ENCODE measurements around the gene ATP6V1G1. TPM values are rescaled to one million over a fixed set of nuclear protein-coding genes. Genes with fewer than 3 reads are reported as not detected.

The ATP6V1G1 gene
- polyA plus RNA-seq, 1 experiment = 89.2 TPM

GRCh38 chr9:114580609-114581193 lies 6.9 kb upstream of the ATP6V1G1 start:
- CTCF ChIA-PET = interaction anchor here (0.7 kb wide), 1 partner anchor 144 kb away, joined by 3 read pairs; no protein-coding TSS in a partner anchor

DNA sequence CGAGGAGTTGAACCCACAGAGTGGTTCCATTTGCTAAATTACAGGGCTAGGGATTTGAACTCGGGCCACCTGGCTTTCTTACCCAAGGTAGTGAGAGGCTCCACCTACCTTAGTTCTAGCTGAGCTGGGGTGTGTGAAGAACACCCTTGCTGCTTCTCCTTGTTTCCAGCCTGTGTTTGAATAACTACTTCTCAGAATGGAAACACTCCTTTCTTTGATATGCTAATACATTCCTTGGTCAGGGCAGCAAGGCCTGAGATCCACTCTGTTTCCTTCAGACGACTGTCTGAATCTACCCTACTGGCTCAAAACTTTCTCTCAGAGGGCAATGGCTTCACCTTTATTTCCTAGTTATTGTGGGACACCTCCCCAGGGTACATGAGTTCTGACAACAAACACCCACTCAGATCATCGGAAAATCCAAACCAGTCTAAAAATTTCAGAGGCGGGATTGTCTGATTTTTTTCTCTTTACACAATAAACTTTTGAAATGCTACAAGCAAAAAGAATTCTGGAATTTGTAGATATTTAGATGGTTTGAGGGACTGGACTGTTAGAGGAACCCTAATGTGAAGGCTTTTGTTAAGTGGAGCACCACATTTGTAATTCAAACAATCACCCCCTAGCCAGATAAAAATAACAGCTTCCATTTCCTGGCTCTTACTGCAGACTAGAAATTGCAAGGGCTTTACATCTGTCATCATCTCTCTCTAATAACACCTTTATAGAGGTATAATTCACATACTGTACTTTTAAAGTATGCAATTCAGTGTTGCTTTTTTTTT lies 4.0 kb upstream of the ATP6V1G1 start:
- POLR2A ChIA-PET = no interaction called here
- no peak overlapping the region for H3K4me3 ChIP-seq (ENCODE audit: low read depth, low read length)
- TF ChIP-seq, protein P1, sequence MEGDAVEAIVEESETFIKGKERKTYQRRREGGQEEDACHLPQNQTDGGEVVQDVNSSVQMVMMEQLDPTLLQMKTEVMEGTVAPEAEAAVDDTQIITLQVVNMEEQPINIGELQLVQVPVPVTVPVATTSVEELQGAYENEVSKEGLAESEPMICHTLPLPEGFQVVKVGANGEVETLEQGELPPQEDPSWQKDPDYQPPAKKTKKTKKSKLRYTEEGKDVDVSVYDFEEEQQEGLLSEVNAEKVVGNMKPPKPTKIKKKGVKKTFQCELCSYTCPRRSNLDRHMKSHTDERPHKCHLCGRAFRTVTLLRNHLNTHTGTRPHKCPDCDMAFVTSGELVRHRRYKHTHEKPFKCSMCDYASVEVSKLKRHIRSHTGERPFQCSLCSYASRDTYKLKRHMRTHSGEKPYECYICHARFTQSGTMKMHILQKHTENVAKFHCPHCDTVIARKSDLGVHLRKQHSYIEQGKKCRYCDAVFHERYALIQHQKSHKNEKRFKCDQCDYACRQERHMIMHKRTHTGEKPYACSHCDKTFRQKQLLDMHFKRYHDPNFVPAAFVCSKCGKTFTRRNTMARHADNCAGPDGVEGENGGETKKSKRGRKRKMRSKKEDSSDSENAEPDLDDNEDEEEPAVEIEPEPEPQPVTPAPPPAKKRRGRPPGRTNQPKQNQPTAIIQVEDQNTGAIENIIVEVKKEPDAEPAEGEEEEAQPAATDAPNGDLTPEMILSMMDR (IDR thresholded peaks at IDR 0.05; ENCODE audit: insufficient read depth, low read depth, low read length) = no peak
- CTCF ChIA-PET = interaction anchor here (0.7 kb wide), 1 partner anchor 70 kb away, joined by 3 read pairs; no protein-coding TSS in a partner anchor
- H3K36me3 ChIP-seq (ENCODE audit: control insufficient read depth, insufficient read depth, low read length) = no peaks in the 10 kb centered on the region
- DNase-seq (ENCODE audit: low read depth) = no peak
- H3K27me3 ChIP-seq (ENCODE audit: control insufficient read depth, insufficient read depth, low read length) = no peaks in the 10 kb centered on the region

More at GRCh38 chr9:114580609-114581193, 6.9 kb upstream of the ATP6V1G1 start:
- TF ChIP-seq, protein P1 (IDR thresholded peaks at IDR 0.05; ENCODE audit: insufficient read depth, low read depth, low read length) = no peak
- H3K27me3 ChIP-seq (ENCODE audit: control insufficient read depth, insufficient read depth, low read length) = peaks cover 2% of the 10 kb centered on the region; the same call in 1 of the 2 replicates
- H3K36me3 ChIP-seq (ENCODE audit: control insufficient read depth, insufficient read depth, low read length) = no peaks in the 10 kb centered on the region
- POLR2A ChIA-PET = no interaction called here
- no peak overlapping the region for H3K4me3 ChIP-seq (ENCODE audit: low read depth, low read length)
- DNase-seq (ENCODE audit: low read depth) = no peak

GRCh38 chr9:114588210-114588609 lies 641 bp downstream of the ATP6V1G1 start:
- DNase-seq (ENCODE audit: low read depth) = no peak
- Histone ChIP-seq H3K4me3 (ENCODE audit: low read depth, low read length) (peak overlapping the region; percentile 81), H3K27me3 (ENCODE audit: control insufficient read depth, insufficient read depth, low read length) (no peaks in the 10 kb centered on the region), H3K36me3 (ENCODE audit: control insufficient read depth, insufficient read depth, low read length) (peaks cover 1% of the 10 kb centered on the region; the same call in 1 of the 2 replicates)
- TF ChIP-seq, protein P1 (IDR thresholded peaks at IDR 0.05; ENCODE audit: insufficient read depth, low read depth, low read length) = no peak
- CTCF ChIA-PET = interaction anchor here (0.7 to 1.3 kb wide), 2 partner anchors 8 to 101 kb away, joined by 6 to 8 read pairs; no protein-coding TSS in a partner anchor
- POLR2A ChIA-PET = no interaction called here

DNA sequence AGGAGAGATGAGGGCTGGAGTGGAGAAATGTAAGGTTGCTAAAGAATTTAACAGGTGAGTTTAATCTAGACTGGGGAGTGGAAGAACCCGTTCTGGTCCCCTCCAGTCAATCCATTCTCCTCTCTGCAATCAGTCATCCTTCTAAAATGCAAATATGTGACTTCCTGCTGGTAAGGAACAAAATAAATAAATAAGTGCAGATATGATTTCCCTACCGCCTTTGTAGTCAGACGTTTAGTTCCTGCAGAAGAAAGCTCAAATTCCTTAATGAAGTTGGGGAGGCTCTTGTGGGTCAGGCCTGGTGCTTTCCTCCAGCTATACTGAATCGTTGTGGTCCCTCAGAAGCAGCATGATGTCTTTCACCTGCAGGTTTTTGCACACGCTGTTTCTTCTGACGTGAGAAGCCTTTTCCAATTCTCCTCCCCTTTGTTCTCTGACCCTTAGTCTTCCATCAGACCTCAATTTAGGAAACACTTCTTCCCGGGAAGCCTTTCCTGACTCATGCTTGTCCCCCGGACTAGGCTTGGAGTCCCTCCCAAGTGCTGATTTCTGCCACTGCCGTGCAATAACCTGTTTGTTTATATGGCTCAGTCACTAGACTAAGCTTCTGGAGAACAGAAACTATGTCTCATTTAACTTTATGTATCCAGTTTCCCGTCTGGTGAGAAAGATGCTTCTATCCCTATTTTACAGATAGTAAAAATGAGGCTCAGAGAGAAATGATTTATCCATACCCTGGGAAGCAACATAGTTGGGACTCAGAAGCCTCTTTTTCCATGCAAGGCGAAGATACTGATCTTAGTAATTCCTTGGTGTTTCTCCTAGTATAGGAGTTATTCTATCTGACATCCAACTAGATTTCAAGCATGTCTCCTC lies 1.3 kb downstream of the ATP6V1G1 start:
- Histone ChIP-seq H3K36me3 (ENCODE audit: control insufficient read depth, insufficient read depth, low read length) (peaks cover 6% of the 10 kb centered on the region; the same call in 1 of the 2 replicates), H3K4me3 (ENCODE audit: low read depth, low read length) (peak overlapping the region; percentile 81), H3K27me3 (ENCODE audit: control insufficient read depth, insufficient read depth, low read length) (no peaks in the 10 kb centered on the region)
- no peak for DNase-seq (ENCODE audit: low read depth)
- CTCF ChIA-PET = no interaction called here
- POLR2A ChIA-PET = no interaction called here
- TF ChIP-seq, protein P1 (IDR thresholded peaks at IDR 0.05; ENCODE audit: insufficient read depth, low read depth, low read length) = no peak
